HepG2 (cell line): ENCODE data around the gene IL3. TPM values are rescaled to one million over a fixed set of nuclear protein-coding genes. Genes with fewer than 3 reads are reported as not detected.

Experiments used
- ATAC-seq: fragments of 200-7000 bp; cut with Tn5 transposase; 3 replicates; pipeline ENCODE4 v1.9.1; 2020; ENCODE audit warnings: mild to moderate bottlenecking, moderate library complexity
- BruUV-seq: library from RNA; stranded (reverse); fragments of 400-500 nt; replicated peaks from 2 replicates; lab custom pipeline; 2021; lab: Mats Ljungman, UMichigan
- CTCF ChIA-PET: fragments of 300-600 bp; formaldehyde crosslinking; extraction: SDS; loops from one replicate; lab custom pipeline; 2021; ENCODE audit warnings: low total read pairs, inconsistent platforms, low intra/inter-chr PET ratio; lab: Yijun Ruan, JAX
- POLR2A ChIA-PET: fragments of 350-600 bp; sonication (Branson Sonifier 250); formaldehyde crosslinking; loops from one replicate; lab custom pipeline; 2020; ENCODE audit warnings: antibody characterized with exemption, inconsistent platforms; lab: Yijun Ruan, JAX
- DNase-seq: peaks from one replicate; pipeline ENCODE4 v3.0.0-alpha.2; 2015; ENCODE audit warnings: low spot score
- FAIRE-seq: peaks from 3 replicates; lab custom pipeline; 2011; peaks lifted over from hg19 to GRCh38; lab: Jason Lieb, UNC
- H2AFZ ChIP-seq: one replicate; pipeline ENCODE4 v1.6.1; 2011; ENCODE audit warnings: low read length, inconsistent platforms
- H3K27ac ChIP-seq: fragments of 300-600 bp; 3 replicates; pipeline ENCODE4 v1.8.0; 2011; ENCODE audit warnings: mixed run types, mild to moderate bottlenecking, mixed read lengths, low read length, inconsistent platforms; ENCODE audit not compliant: insufficient read depth; ENCODE audit errors: extremely low read length
- H3K27me3 ChIP-seq, 2 experiments: fragments of 200-600 bp in 1 of 2; 2 replicates in 1 of 2; 3 replicates in 1 of 2; pipeline versions ENCODE4 v1.6.0 to v1.8.0; 2011; ENCODE audit warnings: low read length in 2 of 2, mild to moderate bottlenecking in 2 of 2, moderate library complexity in 2 of 2, inconsistent platforms in 1 of 2; ENCODE audit not compliant: insufficient read depth in 2 of 2, control insufficient read depth in 1 of 2
- H3K36me3 ChIP-seq, 2 experiments: fragments of 200-600 bp in 1 of 2; replicated peaks in 1 of 2; 2 replicates in 1 of 2; 3 replicates in 1 of 2; pipeline versions ENCODE4 v1.5.1 to v1.8.0; 2011; ENCODE audit warnings: low read length in 2 of 2, inconsistent platforms in 1 of 2; ENCODE audit not compliant: insufficient read depth in 2 of 2, control insufficient read depth in 1 of 2
- H3K4me1 ChIP-seq: 2 replicates; pipeline ENCODE4 v1.5.1; 2012; ENCODE audit warnings: low read length, inconsistent platforms; ENCODE audit not compliant: insufficient read depth
- H3K4me2 ChIP-seq: 2 replicates; pipeline ENCODE4 v1.6.0; 2011; ENCODE audit warnings: low read depth, low read length, inconsistent platforms
- H3K4me3 ChIP-seq, 3 experiments: fragments of 200-600 bp in 1 of 3; sonication (generic), shearing (Covaris generic) in 1 of 3; replicated peaks in 1 of 3; 2 replicates each; pipeline ENCODE4 v1.5.1; 2011 to 2016; ENCODE audit warnings: low read length in 3 of 3, inconsistent platforms in 2 of 3, low read depth in 2 of 3, mild to moderate bottlenecking in 2 of 3, control low read depth in 1 of 3, mixed read lengths in 1 of 3; ENCODE audit not compliant: insufficient read depth in 1 of 3
- H3K79me2 ChIP-seq: one replicate; pipeline ENCODE4 v1.6.1; 2011; ENCODE audit warnings: low read length, inconsistent platforms; ENCODE audit not compliant: insufficient read depth
- H3K9ac ChIP-seq: 2 replicates; pipeline ENCODE4 v1.6.0; 2011; ENCODE audit warnings: mild to moderate bottlenecking, low read depth, low read length, inconsistent platforms; ENCODE audit not compliant: insufficient read depth
- H3K9me3 ChIP-seq: 2 replicates; pipeline ENCODE4 v1.5.1; 2012; ENCODE audit warnings: mild to moderate bottlenecking, low read length
- H4K20me1 ChIP-seq: 2 replicates; pipeline ENCODE4 v1.6.0; 2011; ENCODE audit warnings: inconsistent platforms, mild to moderate bottlenecking, low read length, moderate library complexity; ENCODE audit not compliant: insufficient read depth
- ARNT ChIP-seq: fragments of 450-650 bp; IDR thresholded peaks from 2 replicates; pipeline ENCODE4 v1.6.1; 2017
- BHLHE40 ChIP-seq: IDR thresholded peaks from 2 replicates; pipeline ENCODE4 v1.6.1; 2011; ENCODE audit warnings: low read length, improper control_type of control experiment
- ETV5 ChIP-seq: IDR thresholded peaks from 2 replicates; pipeline ENCODE4 v1.6.1; 2018; ENCODE audit warnings: missing biosample characterization, missing genetic modification reagents, inconsistent platforms, borderline replicate concordance
- KLF16 ChIP-seq, 2 experiments: sonication (generic) in 1 of 2; formaldehyde crosslinking in 1 of 2; IDR thresholded peaks; 2 replicates each; pipeline versions ENCODE4 v1.6.1 to v1.8.0; 2016 to 2023; ENCODE audit warnings: missing genetic modification reagents in 2 of 2, missing compliant biosample characterization in 1 of 2
- MAF1 ChIP-seq: sonication (generic); formaldehyde crosslinking; IDR thresholded peaks from 2 replicates; pipeline ENCODE4 v1.5.0; 2020; ENCODE audit warnings: missing genetic modification reagents, borderline replicate concordance
- POLR2G ChIP-seq: fragments of 200-400 bp; formaldehyde crosslinking; IDR thresholded peaks from 2 replicates; pipeline ENCODE4 v1.6.1; 2018; ENCODE audit warnings: mild to moderate bottlenecking, low read depth, low read length, moderate library complexity
- TGIF2 ChIP-seq: IDR thresholded peaks from 2 replicates; pipeline ENCODE4 v1.6.1; 2016; ENCODE audit warnings: control low read depth, missing compliant biosample characterization
- ZKSCAN1 ChIP-seq: fragments of 150-350 bp; IDR thresholded peaks from 2 replicates; pipeline ENCODE4 v1.6.1; 2014; ENCODE audit warnings: low read length
- ZNF768 ChIP-seq: sonication (generic); formaldehyde crosslinking; IDR thresholded peaks from 2 replicates; pipeline ENCODE4 v1.4.0; 2020; ENCODE audit warnings: missing genetic modification reagents
- WGBS: methylation state at CpG from one replicate; pipeline ENCODE4 v1.1.6; 2017; ENCODE audit warnings: low lambda C conversion rate; 5-methylcytosine and 5-hydroxymethylcytosine counted together
- in situ Hi-C: cut with HindIII; loops from 2 replicates; pipeline ENCODE4 v1.10.0; 2017; ENCODE audit warnings: low pct_unique_long_range_greater_than_20kb; ENCODE audit not compliant: extremely low pct_ligation_motif_present
- intact Hi-C: fragments of 100-400 bp; cut with micrococcal nuclease; formaldehyde crosslinking; loops from one replicate; pipeline ENCODE4 v1.10.0; 2022; ENCODE audit not compliant: unreplicated experiment
- polyA plus RNA-seq, 8 experiments: library from polyadenylated mRNA; depleted of rRNA in 3 of 8; stranded (reverse) in 7 of 8; unstranded in 1 of 8; fragments of >200 nt; fragmentation: Illumina TruSeq in 4 of 8; extraction: Trizol in 4 of 8; gene quantifications; 2 replicates each; pipeline versions ENCODE4 v1.2.1 to v1.2.3, GENCODE V29; 2011 to 2016; ENCODE audit warnings: low read depth in 4 of 8, missing spikeins in 1 of 8, mixed read lengths in 1 of 8; ENCODE audit not compliant: insufficient read depth in 1 of 8
- total RNA-seq, 5 experiments: library from RNA; depleted of rRNA; stranded (reverse); fragments of >200 nt; fragmentation: Illumina TruSeq; extraction: Trizol; gene quantifications; 2 replicates each; pipeline ENCODE4 v1.2.3, GENCODE V29; 2016; ENCODE audit warnings: low read depth in 1 of 5
- TF ChIP-seq, protein P1 (sequence below): sonication (generic); formaldehyde crosslinking; IDR thresholded peaks from 2 replicates; pipeline ENCODE4 v1.4.0; 2020; ENCODE audit warnings: missing genetic modification reagents, low read depth, mild to moderate bottlenecking, borderline replicate concordance
- TF ChIP-seq, protein P2 (sequence below): sonication (generic); formaldehyde crosslinking; IDR thresholded peaks from 2 replicates; pipeline ENCODE4 v1.8.1; 2023; ENCODE audit warnings: mild to moderate bottlenecking, missing genetic modification reagents
- TF ChIP-seq, protein P3 (sequence below): sonication (generic); formaldehyde crosslinking; IDR thresholded peaks from 2 replicates; pipeline ENCODE4 v1.4.0; 2020; ENCODE audit warnings: mild to moderate bottlenecking, missing genetic modification reagents

The IL3 gene
- total and polyA plus RNA-seq, 2 of the 13 experiments (the other 11 are each of a cell fraction or from before 2014, with no cell fraction given) = not detected

DNA sequence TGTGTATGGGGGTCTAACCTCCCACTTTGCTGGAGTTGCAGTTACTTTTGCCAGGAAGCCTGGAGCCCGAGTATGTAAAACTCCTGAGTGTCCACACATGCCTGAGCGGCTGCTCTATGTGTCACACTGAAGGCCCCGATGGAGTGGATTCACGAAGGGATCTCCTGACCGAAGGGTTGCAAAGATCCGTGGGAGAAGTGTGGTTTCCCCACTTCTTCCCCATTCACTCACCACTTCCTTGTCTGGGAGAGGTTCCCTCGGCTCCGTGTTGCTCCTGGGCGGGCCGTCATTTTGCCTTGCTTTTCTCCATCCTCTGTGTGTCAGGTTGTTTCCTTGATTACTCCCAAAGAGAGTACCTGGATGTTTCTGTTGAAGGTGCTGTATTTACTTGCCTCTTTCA is 16.2 kb upstream of the IL3 start:
- no peak for ATAC-seq
- no TSS peak for BruUV-seq

More for the DNA sequence above, 16.2 kb upstream of the IL3 start:
- no peaks in the 10 kb centered on the region for H3K36me3 ChIP-seq
- no peak overlapping the region for H3K27ac ChIP-seq
- no peaks in the 10 kb centered on the region for H3K79me2 ChIP-seq
- TF ChIP-seq, protein P1, sequence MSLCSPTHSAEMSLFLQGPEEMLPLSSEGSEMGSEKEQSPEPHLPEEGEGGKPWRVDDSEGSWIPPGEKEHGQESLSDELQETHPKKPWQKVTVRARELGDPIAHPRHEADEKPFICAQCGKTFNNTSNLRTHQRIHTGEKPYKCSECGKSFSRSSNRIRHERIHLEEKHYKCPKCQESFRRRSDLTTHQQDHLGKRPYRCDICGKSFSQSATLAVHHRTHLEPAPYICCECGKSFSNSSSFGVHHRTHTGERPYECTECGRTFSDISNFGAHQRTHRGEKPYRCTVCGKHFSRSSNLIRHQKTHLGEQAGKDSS (CRISPR knock-in tag) = no peak
- TF ChIP-seq, protein P2, sequence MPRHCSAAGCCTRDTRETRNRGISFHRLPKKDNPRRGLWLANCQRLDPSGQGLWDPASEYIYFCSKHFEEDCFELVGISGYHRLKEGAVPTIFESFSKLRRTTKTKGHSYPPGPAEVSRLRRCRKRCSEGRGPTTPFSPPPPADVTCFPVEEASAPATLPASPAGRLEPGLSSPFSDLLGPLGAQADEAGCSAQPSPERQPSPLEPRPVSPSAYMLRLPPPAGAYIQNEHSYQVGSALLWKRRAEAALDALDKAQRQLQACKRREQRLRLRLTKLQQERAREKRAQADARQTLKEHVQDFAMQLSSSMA = no peak
- TF ChIP-seq TGIF2 = no peak
- TF ChIP-seq ZKSCAN1 = no peak
- TF ChIP-seq BHLHE40 = no peak
- no peak for TF ChIP-seq ARNT
- TF ChIP-seq, protein P3, sequence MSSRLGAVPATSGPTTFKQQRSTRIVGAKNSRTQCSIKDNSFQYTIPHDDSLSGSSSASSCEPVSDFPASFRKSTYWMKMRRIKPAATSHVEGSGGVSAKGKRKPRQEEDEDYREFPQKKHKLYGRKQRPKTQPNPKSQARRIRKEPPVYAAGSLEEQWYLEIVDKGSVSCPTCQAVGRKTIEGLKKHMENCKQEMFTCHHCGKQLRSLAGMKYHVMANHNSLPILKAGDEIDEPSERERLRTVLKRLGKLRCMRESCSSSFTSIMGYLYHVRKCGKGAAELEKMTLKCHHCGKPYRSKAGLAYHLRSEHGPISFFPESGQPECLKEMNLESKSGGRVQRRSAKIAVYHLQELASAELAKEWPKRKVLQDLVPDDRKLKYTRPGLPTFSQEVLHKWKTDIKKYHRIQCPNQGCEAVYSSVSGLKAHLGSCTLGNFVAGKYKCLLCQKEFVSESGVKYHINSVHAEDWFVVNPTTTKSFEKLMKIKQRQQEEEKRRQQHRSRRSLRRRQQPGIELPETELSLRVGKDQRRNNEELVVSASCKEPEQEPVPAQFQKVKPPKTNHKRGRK (CRISPR knock-in tag) = no peak
- TF ChIP-seq KLF16 (CRISPR knock-in tag; IDR thresholded peaks at IDR 0.05) = no peak
- no peak for TF ChIP-seq ZNF768 (CRISPR knock-in tag)
- TF ChIP-seq POLR2G = no peak
- no peak for TF ChIP-seq ETV5
- TF ChIP-seq MAF1 = no peak
- no peak overlapping the region for H3K4me2 ChIP-seq
- no peak overlapping the region for H2AFZ ChIP-seq
- intact Hi-C loops = no loop called here
- FAIRE-seq = no peak
- ChIA-PET CTCF (no interaction called here), POLR2A (no interaction called here)
- WGBS = 36% methylated on average over 9 of the region's 10 CpGs
- H4K20me1 ChIP-seq = no peaks in the 10 kb centered on the region
- DNase-seq = no peak
- no peak overlapping the region for H3K9ac ChIP-seq
- no peaks in the 10 kb centered on the region for H3K4me1 ChIP-seq
- H3K4me3 ChIP-seq = no peak overlapping the region
- no peaks in the 10 kb centered on the region for H3K9me3 ChIP-seq
- H3K27me3 ChIP-seq = 0 out of 5 replicates have a peak, but pooled peaks cover 0 to 6% of the 10 kb centered on the region in 2 experiments
- in situ Hi-C loops = no loop called here
